Stimulated activated CD8-positive, alpha-beta memory T cell treated with anti-CD3 and anti-CD28 coated beads, Interleukin-15, amount 100 ng/mL, for 48 hours (primary cell): ENCODE data around the gene SIGLEC12.
"Not testable (repeated sequence)": the region's sequence is repeated elsewhere in the genome, so short reads cannot be mapped to it uniquely, and the experiment has no call there.

ENCODE experiments used
- DNase-seq, 2 donors: peaks; one replicate each; pipeline ENCODE4 v3.0.0-alpha.2; 2020; ENCODE audit warnings: low read depth in 2 of 2

Gene SIGLEC12

GRCh38 chr19:51524666-51525264 lies 23.2 kb upstream of the SIGLEC12 start:
- DNase-seq, result no peak

GRCh38 chr19:51521781-51522180 lies 20.2 kb upstream of the SIGLEC12 start:
- no peak for DNase-seq

- no peak for DNase-seq
Observed at GRCh38 chr19:51521357-51521756, 19.8 kb upstream of the SIGLEC12 start.

- no peak for DNase-seq
Observed at GRCh38 chr19:51520728-51521127, 19.1 kb upstream of the SIGLEC12 start.

GRCh38 chr19:51514866-51515481 lies 13.4 kb upstream of the SIGLEC12 start:
- DNase-seq, result no peak

- no peak for DNase-seq
Observed at GRCh38 chr19:51513968-51514367, 12.4 kb upstream of the SIGLEC12 start.

GRCh38 chr19:51511353-51511752 lies 9.8 kb upstream of the SIGLEC12 start:
- DNase-seq, result no peak

GRCh38 chr19:51509823-51510660 lies 8.4 kb upstream of the SIGLEC12 start:
- no peak for DNase-seq

GRCh38 chr19:51508059-51508733 lies 6.6 kb upstream of the SIGLEC12 start:
- DNase-seq, result no peak

GRCh38 chr19:51507640-51508058 lies 6.0 kb upstream of the SIGLEC12 start:
- no peak for DNase-seq

- no peak for DNase-seq
Observed at GRCh38 chr19:51507192-51507591, 5.6 kb upstream of the SIGLEC12 start.

GRCh38 chr19:51505904-51506303 lies 4.3 kb upstream of the SIGLEC12 start:
- no peak for DNase-seq

- no peak for DNase-seq
Observed at GRCh38 chr19:51503896-51504295, 2.3 kb upstream of the SIGLEC12 start.

GRCh38 chr19:51503286-51503817 lies 1.8 kb upstream of the SIGLEC12 start:
- DNase-seq, result no peak

- not testable (repeated sequence) for DNase-seq
Observed at GRCh38 chr19:51500931-51501330, 669 bp downstream of the SIGLEC12 start.

- no peak for DNase-seq
Observed at GRCh38 chr19:51497666-51498065, 3.9 kb downstream of the SIGLEC12 start.

GRCh38 chr19:51493776-51494175 lies 7.8 kb downstream of the SIGLEC12 start:
- DNase-seq, result no peak

- no peak for DNase-seq
Observed at GRCh38 chr19:51491586-51491985, 10.0 kb downstream of the SIGLEC12 start.

GRCh38 chr19:51490676-51491075 lies 10.9 kb downstream of the SIGLEC12 start:
- DNase-seq, result no peak

- DNase-seq, result peak; percentile 21 to 30
Observed at GRCh38 chr19:51489113-51489512, 12.5 kb downstream of the SIGLEC12 start.

- no peak for DNase-seq
Observed at GRCh38 chr19:51488491-51488890, 13.1 kb downstream of the SIGLEC12 start.
